HepG2 (cell line): Measurements from ENCODE around the gene SPATA21. TPM values are rescaled to one million over a fixed set of nuclear protein-coding genes. Genes with fewer than 3 reads are reported as not detected.

Experiments
- ATAC-seq: fragments of 200-7000 bp; cut with Tn5 transposase; 3 replicates; pipeline ENCODE4 v1.9.1; 2020; ENCODE audit warnings: mild to moderate bottlenecking, moderate library complexity
- BruUV-seq: library from RNA; stranded (reverse); fragments of 400-500 nt; replicated peaks from 2 replicates; lab custom pipeline; 2021; lab: Mats Ljungman, UMichigan
- CTCF ChIA-PET: fragments of 300-600 bp; formaldehyde crosslinking; extraction: SDS; loops from one replicate; lab custom pipeline; 2021; ENCODE audit warnings: low total read pairs, inconsistent platforms, low intra/inter-chr PET ratio; lab: Yijun Ruan, JAX
- POLR2A ChIA-PET: fragments of 350-600 bp; sonication (Branson Sonifier 250); formaldehyde crosslinking; loops from one replicate; lab custom pipeline; 2020; ENCODE audit warnings: antibody characterized with exemption, inconsistent platforms; lab: Yijun Ruan, JAX
- DNase-seq: peaks from one replicate; pipeline ENCODE4 v3.0.0-alpha.2; 2015; ENCODE audit warnings: low spot score
- FAIRE-seq: peaks from 3 replicates; lab custom pipeline; 2011; peaks lifted over from hg19 to GRCh38; lab: Jason Lieb, UNC
- H2AFZ ChIP-seq: one replicate; pipeline ENCODE4 v1.6.1; 2011; ENCODE audit warnings: low read length, inconsistent platforms
- H3K27ac ChIP-seq: fragments of 300-600 bp; 3 replicates; pipeline ENCODE4 v1.8.0; 2011; ENCODE audit warnings: mixed run types, mild to moderate bottlenecking, mixed read lengths, low read length, inconsistent platforms; ENCODE audit not compliant: insufficient read depth; ENCODE audit errors: extremely low read length
- H3K27me3 ChIP-seq, 2 experiments: fragments of 200-600 bp in 1 of 2; 2 replicates in 1 of 2; 3 replicates in 1 of 2; pipeline versions ENCODE4 v1.6.0 to v1.8.0; 2011; ENCODE audit warnings: low read length in 2 of 2, mild to moderate bottlenecking in 2 of 2, moderate library complexity in 2 of 2, inconsistent platforms in 1 of 2; ENCODE audit not compliant: insufficient read depth in 2 of 2, control insufficient read depth in 1 of 2
- H3K36me3 ChIP-seq, 2 experiments: fragments of 200-600 bp in 1 of 2; replicated peaks in 1 of 2; 2 replicates in 1 of 2; 3 replicates in 1 of 2; pipeline versions ENCODE4 v1.5.1 to v1.8.0; 2011; ENCODE audit warnings: low read length in 2 of 2, inconsistent platforms in 1 of 2; ENCODE audit not compliant: insufficient read depth in 2 of 2, control insufficient read depth in 1 of 2
- H3K4me1 ChIP-seq: 2 replicates; pipeline ENCODE4 v1.5.1; 2012; ENCODE audit warnings: low read length, inconsistent platforms; ENCODE audit not compliant: insufficient read depth
- H3K4me2 ChIP-seq: 2 replicates; pipeline ENCODE4 v1.6.0; 2011; ENCODE audit warnings: low read depth, low read length, inconsistent platforms
- H3K4me3 ChIP-seq, 3 experiments: fragments of 200-600 bp in 1 of 3; sonication (generic), shearing (Covaris generic) in 1 of 3; replicated peaks in 1 of 3; 2 replicates each; pipeline ENCODE4 v1.5.1; 2011 to 2016; ENCODE audit warnings: low read length in 3 of 3, inconsistent platforms in 2 of 3, low read depth in 2 of 3, mild to moderate bottlenecking in 2 of 3, control low read depth in 1 of 3, mixed read lengths in 1 of 3; ENCODE audit not compliant: insufficient read depth in 1 of 3
- H3K79me2 ChIP-seq: one replicate; pipeline ENCODE4 v1.6.1; 2011; ENCODE audit warnings: low read length, inconsistent platforms; ENCODE audit not compliant: insufficient read depth
- H3K9ac ChIP-seq: 2 replicates; pipeline ENCODE4 v1.6.0; 2011; ENCODE audit warnings: mild to moderate bottlenecking, low read depth, low read length, inconsistent platforms; ENCODE audit not compliant: insufficient read depth
- H3K9me3 ChIP-seq: 2 replicates; pipeline ENCODE4 v1.5.1; 2012; ENCODE audit warnings: mild to moderate bottlenecking, low read length
- H4K20me1 ChIP-seq: 2 replicates; pipeline ENCODE4 v1.6.0; 2011; ENCODE audit warnings: inconsistent platforms, mild to moderate bottlenecking, low read length, moderate library complexity; ENCODE audit not compliant: insufficient read depth
- GPBP1L1 ChIP-seq: sonication (generic); formaldehyde crosslinking; IDR thresholded peaks from 2 replicates; pipeline ENCODE4 v1.5.0; 2020; ENCODE audit warnings: mild to moderate bottlenecking, missing genetic modification reagents
- PBX3 ChIP-seq: sonication (generic); formaldehyde crosslinking; IDR thresholded peaks from 2 replicates; pipeline ENCODE4 v1.8.1; 2023; ENCODE audit warnings: missing genetic modification reagents, inconsistent platforms, borderline replicate concordance
- PHF8 ChIP-seq: sonication (generic); formaldehyde crosslinking; IDR thresholded peaks from 2 replicates; pipeline ENCODE4 v1.5.0; 2020; ENCODE audit warnings: missing genetic modification reagents
- REPIN1 ChIP-seq: sonication (generic); formaldehyde crosslinking; IDR thresholded peaks from 2 replicates; pipeline ENCODE4 v1.8.0; 2022; ENCODE audit warnings: missing genetic modification reagents, low read depth, mild to moderate bottlenecking, borderline replicate concordance
- TEF ChIP-seq: sonication (generic); formaldehyde crosslinking; IDR thresholded peaks from 2 replicates; pipeline ENCODE4 v1.5.0; 2020; ENCODE audit warnings: missing genetic modification reagents
- TERF1 ChIP-seq: sonication (generic); formaldehyde crosslinking; IDR thresholded peaks from 2 replicates; pipeline ENCODE4 v1.8.0; 2022; ENCODE audit warnings: mild to moderate bottlenecking, missing genetic modification reagents, moderate library complexity
- THAP7 ChIP-seq: sonication (generic); formaldehyde crosslinking; IDR thresholded peaks from 2 replicates; pipeline ENCODE4 v1.8.1; 2023; ENCODE audit warnings: mild to moderate bottlenecking, missing genetic modification reagents
- THYN1 ChIP-seq: sonication (generic); formaldehyde crosslinking; IDR thresholded peaks from 2 replicates; pipeline ENCODE4 v1.8.1; 2023; ENCODE audit warnings: low read depth, mild to moderate bottlenecking, moderate library complexity, missing genetic modification reagents, borderline replicate concordance
- TSC22D2 ChIP-seq: sonication (generic); formaldehyde crosslinking; IDR thresholded peaks from 2 replicates; pipeline ENCODE4 v1.5.1; 2020; ENCODE audit warnings: missing genetic modification reagents, mild to moderate bottlenecking, borderline replicate concordance
- ZBTB21 ChIP-seq: sonication (generic); formaldehyde crosslinking; IDR thresholded peaks from 2 replicates; pipeline ENCODE4 v1.4.0; 2020; ENCODE audit warnings: missing genetic modification reagents
- ZFP62 ChIP-seq: sonication (generic); formaldehyde crosslinking; IDR thresholded peaks from 2 replicates; pipeline ENCODE4 v1.4.0; 2020; ENCODE audit warnings: missing genetic modification reagents
- ZKSCAN8 ChIP-seq: IDR thresholded peaks from 2 replicates; pipeline ENCODE4 v1.6.1; 2016; ENCODE audit warnings: borderline replicate concordance, missing genetic modification reagents, missing compliant biosample characterization
- ZNF20 ChIP-seq: sonication (generic); formaldehyde crosslinking; IDR thresholded peaks from 2 replicates; pipeline ENCODE4 v1.4.0; 2020; ENCODE audit warnings: mild to moderate bottlenecking, moderate library complexity, missing genetic modification reagents
- ZNF329 ChIP-seq: sonication (generic); formaldehyde crosslinking; IDR thresholded peaks from 2 replicates; pipeline ENCODE4 v1.9.0; 2021; ENCODE audit warnings: low read depth, mild to moderate bottlenecking, missing genetic modification reagents
- ZNF460 ChIP-seq: sonication (generic); formaldehyde crosslinking; IDR thresholded peaks from 2 replicates; pipeline ENCODE4 v1.5.1; 2020; ENCODE audit warnings: missing genetic modification reagents, mild to moderate bottlenecking, borderline replicate concordance
- ZXDC ChIP-seq: sonication (generic); formaldehyde crosslinking; IDR thresholded peaks from 2 replicates; pipeline ENCODE4 v1.5.0; 2020; ENCODE audit warnings: mild to moderate bottlenecking, missing genetic modification reagents
- WGBS: methylation state at CpG from one replicate; pipeline ENCODE4 v1.1.6; 2017; ENCODE audit warnings: low lambda C conversion rate; 5-methylcytosine and 5-hydroxymethylcytosine counted together
- in situ Hi-C: cut with HindIII; loops from 2 replicates; pipeline ENCODE4 v1.10.0; 2017; ENCODE audit warnings: low pct_unique_long_range_greater_than_20kb; ENCODE audit not compliant: extremely low pct_ligation_motif_present
- intact Hi-C: fragments of 100-400 bp; cut with micrococcal nuclease; formaldehyde crosslinking; loops from one replicate; pipeline ENCODE4 v1.10.0; 2022; ENCODE audit not compliant: unreplicated experiment
- polyA plus RNA-seq, 8 experiments: library from polyadenylated mRNA; depleted of rRNA in 3 of 8; stranded (reverse) in 7 of 8; unstranded in 1 of 8; fragments of >200 nt; fragmentation: Illumina TruSeq in 4 of 8; extraction: Trizol in 4 of 8; gene quantifications; 2 replicates each; pipeline versions ENCODE4 v1.2.1 to v1.2.3, GENCODE V29; 2011 to 2016; ENCODE audit warnings: low read depth in 4 of 8, missing spikeins in 1 of 8, mixed read lengths in 1 of 8; ENCODE audit not compliant: insufficient read depth in 1 of 8
- total RNA-seq, 5 experiments: library from RNA; depleted of rRNA; stranded (reverse); fragments of >200 nt; fragmentation: Illumina TruSeq; extraction: Trizol; gene quantifications; 2 replicates each; pipeline ENCODE4 v1.2.3, GENCODE V29; 2016; ENCODE audit warnings: low read depth in 1 of 5

The SPATA21 gene
- total and polyA plus RNA-seq, 2 of the 13 experiments (the other 11 are each of a cell fraction or from before 2014, with no cell fraction given) = 0.80 to 1.4 TPM

GRCh38 chr1:16464917-16465625, 27.8 kb upstream of the SPATA21 start:
- Histone ChIP-seq H3K27me3 (no peaks in the 10 kb centered on the region), H3K4me3 (no peak overlapping the region), H4K20me1 (no peaks in the 10 kb centered on the region), H3K36me3 (peaks cover 1 to 4% of the 10 kb centered on the region in 2 experiments; a peak in 4 of 5 replicates), H3K4me2 (no peak overlapping the region), H2AFZ (no peak overlapping the region), H3K79me2 (no peaks in the 10 kb centered on the region), H3K9ac (no peak overlapping the region), H3K27ac (no peak overlapping the region), H3K4me1 (no peaks in the 10 kb centered on the region), H3K9me3 (no peaks in the 10 kb centered on the region)
- no peak for ATAC-seq
- no peak for FAIRE-seq
- in situ Hi-C loops = no loop called here
- WGBS = 94% methylated on average over 17 of the region's 21 CpGs
- intact Hi-C loops = no loop called here
- BruUV-seq = no TSS peak
- CTCF ChIA-PET = no interaction called here
- no peak for DNase-seq
- POLR2A ChIA-PET = no interaction called here
- TF ChIP-seq ZXDC (no peak), TSC22D2 (no peak), TERF1 (CRISPR knock-in tag) (no peak), ZNF20 (no peak), PHF8 (no peak), GPBP1L1 (CRISPR knock-in tag) (no peak), ZKSCAN8 (CRISPR knock-in tag) (no peak), THAP7 (CRISPR knock-in tag) (no peak), ZNF329 (CRISPR knock-in tag) (no peak), ZFP62 (CRISPR knock-in tag) (no peak), TEF (CRISPR knock-in tag) (no peak), ZBTB21 (CRISPR knock-in tag) (no peak), THYN1 (CRISPR knock-in tag) (no peak), REPIN1 (no peak), ZNF460 (CRISPR knock-in tag) (no peak), PBX3 (CRISPR knock-in tag) (no peak)
